ENCODE measurements around the gene DCUN1D3.

- TF ChIP-seq POLR2AphosphoS5 (IDR thresholded peaks at IDR 0.05) (no peak), CTCF (IDR thresholded peaks at IDR 0.05) (no peak)
These were observed 3.8 kb upstream of the DCUN1D3 start for GRCh38 chr16:20903899-20904506.
